Breast epithelium (tissue), 3 donors: Measurements from ENCODE around the gene DCST2.
"Not testable (repeated sequence)": the region's sequence is repeated elsewhere in the genome, so short reads cannot be mapped to it uniquely, and the experiment has no call there.

Source experiments
- POLR2A ChIP-seq: fragments of 450-650 bp; IDR thresholded peaks from one replicate; pipeline ENCODE4 v1.6.1; 2016; ENCODE audit warnings: antibody characterized with exemption, mild to moderate bottlenecking, moderate library complexity
- POLR2AphosphoS5 ChIP-seq, 3 donors: sonication (generic); formaldehyde crosslinking; IDR thresholded peaks; one replicate each; pipeline ENCODE4 v1.6.1; 2017; ENCODE audit warnings: antibody characterized with exemption in 3 of 3
- TF ChIP-seq, protein P1 (sequence below), 3 donors: fragments of 450-650 bp; IDR thresholded peaks; one replicate each; pipeline ENCODE4 v1.5.1; 2016 to 2017; ENCODE audit warnings: antibody characterized with exemption in 3 of 3, mild to moderate bottlenecking in 3 of 3, moderate library complexity in 3 of 3

DNA sequence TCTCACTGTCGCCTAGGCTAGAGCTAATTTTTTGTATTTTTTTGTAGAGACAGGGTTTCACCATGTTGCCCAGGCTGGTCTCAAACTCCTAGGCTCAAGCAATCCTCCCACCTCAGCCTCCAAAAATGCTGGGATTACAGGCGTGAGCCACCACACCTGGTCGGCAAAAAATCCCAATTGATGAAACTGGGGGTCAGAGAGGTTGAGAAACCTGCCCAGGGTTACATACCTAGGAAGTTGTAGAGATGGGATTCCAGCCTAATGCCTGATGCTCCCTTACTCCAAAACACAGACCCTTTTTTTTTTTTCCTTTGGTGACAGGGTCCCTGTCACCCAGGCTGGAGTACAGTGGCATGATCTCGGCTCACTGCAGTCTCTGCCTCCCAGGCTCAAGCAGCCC, 46.8 kb downstream of the DCST2 start:
- TF ChIP-seq, protein P1, sequence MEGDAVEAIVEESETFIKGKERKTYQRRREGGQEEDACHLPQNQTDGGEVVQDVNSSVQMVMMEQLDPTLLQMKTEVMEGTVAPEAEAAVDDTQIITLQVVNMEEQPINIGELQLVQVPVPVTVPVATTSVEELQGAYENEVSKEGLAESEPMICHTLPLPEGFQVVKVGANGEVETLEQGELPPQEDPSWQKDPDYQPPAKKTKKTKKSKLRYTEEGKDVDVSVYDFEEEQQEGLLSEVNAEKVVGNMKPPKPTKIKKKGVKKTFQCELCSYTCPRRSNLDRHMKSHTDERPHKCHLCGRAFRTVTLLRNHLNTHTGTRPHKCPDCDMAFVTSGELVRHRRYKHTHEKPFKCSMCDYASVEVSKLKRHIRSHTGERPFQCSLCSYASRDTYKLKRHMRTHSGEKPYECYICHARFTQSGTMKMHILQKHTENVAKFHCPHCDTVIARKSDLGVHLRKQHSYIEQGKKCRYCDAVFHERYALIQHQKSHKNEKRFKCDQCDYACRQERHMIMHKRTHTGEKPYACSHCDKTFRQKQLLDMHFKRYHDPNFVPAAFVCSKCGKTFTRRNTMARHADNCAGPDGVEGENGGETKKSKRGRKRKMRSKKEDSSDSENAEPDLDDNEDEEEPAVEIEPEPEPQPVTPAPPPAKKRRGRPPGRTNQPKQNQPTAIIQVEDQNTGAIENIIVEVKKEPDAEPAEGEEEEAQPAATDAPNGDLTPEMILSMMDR (IDR thresholded peaks at IDR 0.05): not testable (repeated sequence)
- not testable (repeated sequence) for TF ChIP-seq POLR2A; POLR2AphosphoS5 (IDR thresholded peaks at IDR 0.05)
